Measurements from ENCODE around the gene ABCA7.

The ABCA7 gene

GRCh38 chr19:1055886-1056620 lies 16.1 kb downstream of the ABCA7 start:
- no peak for DNase-seq (ENCODE audit: low read depth)

DNA sequence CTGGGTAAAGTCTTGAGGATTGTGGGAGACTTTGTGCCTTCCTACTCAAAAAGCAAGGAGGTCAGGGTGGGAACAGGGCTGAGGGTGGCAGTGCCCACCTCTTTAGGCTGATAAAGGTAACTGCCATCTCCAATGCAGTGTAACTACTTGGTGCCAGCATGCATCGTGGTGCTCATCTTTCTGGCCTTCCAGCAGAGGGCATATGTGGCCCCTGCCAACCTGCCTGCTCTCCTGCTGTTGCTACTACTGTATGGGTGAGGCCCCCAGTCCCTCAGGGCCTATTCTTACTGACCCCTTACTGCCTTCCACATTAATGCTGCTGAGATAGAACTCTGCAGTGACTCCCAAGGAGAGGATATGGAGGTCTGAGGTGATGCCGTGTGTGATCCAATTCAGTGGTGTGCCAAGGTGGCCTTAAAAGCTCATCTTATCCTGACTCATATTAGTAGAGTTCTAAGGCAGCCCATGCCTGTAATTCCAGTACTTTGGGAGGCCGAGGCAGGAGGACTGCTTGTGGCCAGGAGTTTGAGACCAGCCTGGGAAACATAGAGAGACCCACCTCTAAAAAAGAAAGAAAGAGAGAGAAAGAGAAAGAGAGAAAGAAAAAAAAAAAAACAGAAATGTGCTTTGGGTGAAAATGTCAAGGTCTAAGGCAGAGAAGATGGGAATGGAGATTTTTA lies 17.4 kb downstream of the ABCA7 start:
- no peak for DNase-seq (ENCODE audit: low read depth)

DNA sequence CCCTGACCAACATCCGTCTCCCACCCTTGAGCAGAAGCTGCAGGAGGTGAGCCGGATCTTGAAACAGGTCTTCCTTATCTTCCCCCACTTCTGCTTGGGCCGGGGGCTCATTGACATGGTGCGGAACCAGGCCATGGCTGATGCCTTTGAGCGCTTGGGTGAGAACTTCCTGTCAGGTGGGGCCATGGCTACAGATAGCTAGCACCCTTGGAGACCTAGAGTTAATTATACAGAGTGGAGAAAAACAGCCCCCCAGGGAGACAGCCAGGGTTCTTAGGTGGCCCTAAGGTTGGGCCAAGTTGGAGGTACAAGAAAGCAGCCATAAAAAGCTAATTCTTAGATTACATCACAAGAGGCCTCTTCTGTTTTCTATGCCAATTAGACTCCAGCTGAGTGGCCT lies 18.2 kb downstream of the ABCA7 start:
- no peak for DNase-seq (ENCODE audit: low read depth)

DNA sequence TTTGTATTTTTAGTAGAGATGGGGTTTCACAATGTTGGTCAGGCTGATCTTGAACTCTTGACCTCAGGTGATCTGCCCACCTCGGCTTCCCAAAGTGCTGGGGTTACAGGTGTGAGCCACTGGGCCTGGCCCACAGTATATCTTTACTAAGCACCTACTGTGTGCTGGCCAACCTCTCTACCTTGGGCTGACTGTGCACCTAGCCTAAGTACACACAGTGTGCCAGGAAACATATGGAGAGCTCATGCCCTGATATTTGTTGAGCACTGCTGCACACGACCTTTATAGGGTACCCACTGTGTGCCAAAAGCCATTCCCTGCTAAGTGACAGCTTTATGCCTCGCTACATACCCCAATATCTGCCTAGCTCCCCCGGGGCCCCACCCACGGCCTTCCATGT lies 20.8 kb downstream of the ABCA7 start:
- DNase-seq (ENCODE audit: low read depth) = no peak

- DNase-seq (ENCODE audit: low read depth) = no peak
Observed at GRCh38 chr19:1061987-1062386, 22.1 kb downstream of the ABCA7 start.

DNA sequence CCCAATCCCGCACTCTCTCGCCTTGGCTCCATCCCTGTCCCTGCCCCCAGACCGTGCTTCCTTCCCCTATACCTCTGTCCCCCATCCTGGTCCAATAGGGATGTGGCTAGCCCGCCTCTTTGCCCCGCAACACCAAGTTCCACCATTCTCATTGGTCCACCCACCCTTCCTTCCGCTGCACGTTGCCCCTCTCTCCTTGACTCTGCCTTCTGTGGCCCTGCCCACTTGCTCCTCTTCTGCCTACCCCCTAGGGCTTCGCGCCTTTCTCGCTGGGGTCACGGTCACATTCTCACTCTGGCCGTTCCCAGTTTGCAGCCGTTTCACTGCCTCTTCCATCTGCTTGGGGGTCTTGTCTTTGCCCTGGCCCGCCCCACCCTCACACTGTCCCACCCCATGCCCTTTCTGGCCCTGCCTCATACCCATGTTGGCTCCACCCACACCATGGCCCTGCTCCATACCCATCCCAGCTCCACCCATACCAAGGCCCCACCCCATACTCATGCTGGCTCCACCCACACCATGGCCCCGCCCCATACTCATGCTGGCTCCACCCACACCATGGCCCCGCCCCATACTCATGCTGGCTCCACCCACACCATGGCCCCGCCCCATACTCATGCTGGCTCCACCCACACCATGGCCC lies 22.6 kb downstream of the ABCA7 start:
- no peak for DNase-seq (ENCODE audit: low read depth)

DNA sequence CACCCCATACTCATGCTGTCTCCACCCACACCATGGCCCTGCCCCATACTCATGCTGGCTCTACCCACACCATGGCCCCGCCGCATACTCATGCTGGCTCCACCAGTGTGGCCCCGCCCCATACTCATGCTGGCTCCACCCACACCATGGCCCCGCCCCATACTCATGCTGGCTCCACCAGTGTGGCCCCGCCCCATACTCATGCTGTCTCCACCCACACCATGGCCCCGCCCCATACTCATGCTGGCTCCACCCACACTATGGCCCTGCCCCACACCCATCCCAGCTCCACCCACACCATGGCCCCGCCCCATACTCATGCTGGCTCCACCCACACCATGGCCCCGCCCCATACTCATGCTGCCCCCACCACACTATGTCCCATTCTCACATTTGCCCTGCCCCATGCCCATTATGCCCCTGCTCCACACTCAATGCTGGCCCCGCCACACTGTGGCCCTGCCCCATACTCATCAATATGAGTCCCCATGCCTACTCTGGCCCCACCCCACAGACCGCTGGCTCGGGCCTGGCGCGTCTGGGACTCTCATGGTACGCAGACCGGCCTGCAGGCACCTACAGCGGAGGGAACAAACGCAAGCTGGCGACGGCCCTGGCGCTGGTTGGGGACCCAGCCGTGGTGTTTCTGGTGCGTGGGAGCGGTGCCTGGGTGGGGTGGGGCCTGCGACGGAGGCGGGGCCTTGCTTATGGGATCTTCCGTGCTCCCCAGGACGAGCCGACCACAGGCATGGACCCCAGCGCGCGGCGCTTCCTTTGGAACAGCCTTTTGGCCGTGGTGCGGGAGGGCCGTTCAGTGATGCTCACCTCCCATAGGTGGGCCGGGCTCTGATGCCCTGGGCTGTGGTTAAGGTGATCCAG lies 23.4 kb downstream of the ABCA7 start:
- no peak for DNase-seq (ENCODE audit: low read depth)

- no peak for DNase-seq (ENCODE audit: low read depth)
Observed at GRCh38 chr19:1063909-1064660, 24.2 kb downstream of the ABCA7 start.

DNA sequence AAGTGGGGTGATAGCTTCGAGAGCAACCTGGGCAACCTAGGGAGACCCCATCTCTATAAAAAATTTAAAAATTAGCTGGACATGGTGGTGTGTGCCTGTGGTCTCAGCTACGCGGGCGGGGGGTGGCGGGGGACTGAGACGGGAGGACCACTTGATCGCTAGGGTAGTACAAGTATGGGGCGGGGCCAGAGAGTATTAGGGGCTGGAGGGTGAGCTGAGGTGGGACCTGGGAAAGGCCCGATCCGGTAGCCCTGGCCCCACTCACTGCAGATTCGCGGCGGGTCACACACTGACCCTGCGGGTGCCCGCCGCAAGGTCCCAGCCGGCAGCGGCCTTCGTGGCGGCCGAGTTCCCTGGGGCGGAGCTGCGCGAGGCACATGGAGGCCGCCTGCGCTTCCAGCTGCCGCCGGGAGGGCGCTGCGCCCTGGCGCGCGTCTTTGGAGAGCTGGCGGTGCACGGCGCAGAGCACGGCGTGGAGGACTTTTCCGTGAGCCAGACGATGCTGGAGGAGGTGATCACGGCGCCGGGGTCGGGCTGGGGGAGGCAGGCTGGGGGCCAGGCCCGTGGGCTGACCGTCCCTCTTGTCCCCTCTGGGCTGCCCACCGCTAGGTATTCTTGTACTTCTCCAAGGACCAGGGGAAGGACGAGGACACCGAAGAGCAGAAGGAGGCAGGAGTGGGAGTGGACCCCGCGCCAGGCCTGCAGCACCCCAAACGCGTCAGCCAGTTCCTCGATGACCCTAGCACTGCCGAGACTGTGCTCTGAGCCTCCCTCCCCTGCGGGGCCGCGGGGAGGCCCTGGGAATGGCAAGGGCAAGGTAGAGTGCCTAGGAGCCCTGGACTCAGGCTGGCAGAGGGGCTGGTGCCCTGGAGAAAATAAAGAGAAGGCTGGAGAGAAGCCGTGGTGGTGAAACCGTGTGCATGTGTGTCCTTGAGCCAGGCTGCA lies 25.0 kb downstream of the ABCA7 start:
- no peak for DNase-seq (ENCODE audit: low read depth)

GRCh38 chr19:1065606-1066109 lies 25.8 kb downstream of the ABCA7 start:
- no peak for DNase-seq (ENCODE audit: low read depth)

GRCh38 chr19:1066251-1066747 lies 26.4 kb downstream of the ABCA7 start:
- DNase-seq (ENCODE audit: low read depth) = no peak

DNA sequence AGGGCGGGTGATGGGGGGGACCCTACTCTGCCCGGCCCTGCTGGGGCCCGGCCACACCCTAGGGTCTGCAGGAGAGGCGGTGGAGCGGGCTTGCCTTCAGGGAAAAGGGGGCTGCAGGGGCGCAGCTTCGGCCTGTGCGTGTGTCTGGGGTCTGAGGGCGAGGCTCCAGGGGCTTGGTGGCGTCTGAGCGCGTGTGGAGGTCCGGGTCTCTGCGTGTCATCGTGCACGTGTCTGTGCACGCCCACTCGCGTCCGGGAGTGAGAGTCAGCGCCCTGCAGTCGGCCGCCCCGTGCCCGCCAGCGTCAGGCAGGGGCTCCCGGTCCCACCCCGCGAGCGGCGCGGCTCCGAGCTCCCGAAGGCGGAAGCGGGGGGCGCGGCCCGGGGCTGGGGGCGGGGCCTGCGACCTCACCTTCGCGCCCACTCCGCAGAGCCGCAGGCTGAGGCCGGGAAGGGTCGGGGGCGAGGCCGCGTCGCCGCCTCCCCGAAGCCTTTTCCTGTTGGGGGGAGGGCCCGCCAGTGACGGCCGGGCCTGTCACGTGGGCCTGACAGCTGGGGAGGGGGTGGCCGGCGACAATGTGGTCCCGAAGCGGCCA lies 26.9 kb downstream of the ABCA7 start, which contains the start of gene ARHGAP45:
Gene ARHGAP45, plus strand, starts transcription at position 420 of the 593 bp plus-strand sequence. CDS start 239 bp downstream, outside the sequence.
- no peak for DNase-seq (ENCODE audit: low read depth)

- DNase-seq (ENCODE audit: low read depth) = no peak
Observed at GRCh38 chr19:1067341-1067957, 27.5 kb downstream of the ABCA7 start.

DNA sequence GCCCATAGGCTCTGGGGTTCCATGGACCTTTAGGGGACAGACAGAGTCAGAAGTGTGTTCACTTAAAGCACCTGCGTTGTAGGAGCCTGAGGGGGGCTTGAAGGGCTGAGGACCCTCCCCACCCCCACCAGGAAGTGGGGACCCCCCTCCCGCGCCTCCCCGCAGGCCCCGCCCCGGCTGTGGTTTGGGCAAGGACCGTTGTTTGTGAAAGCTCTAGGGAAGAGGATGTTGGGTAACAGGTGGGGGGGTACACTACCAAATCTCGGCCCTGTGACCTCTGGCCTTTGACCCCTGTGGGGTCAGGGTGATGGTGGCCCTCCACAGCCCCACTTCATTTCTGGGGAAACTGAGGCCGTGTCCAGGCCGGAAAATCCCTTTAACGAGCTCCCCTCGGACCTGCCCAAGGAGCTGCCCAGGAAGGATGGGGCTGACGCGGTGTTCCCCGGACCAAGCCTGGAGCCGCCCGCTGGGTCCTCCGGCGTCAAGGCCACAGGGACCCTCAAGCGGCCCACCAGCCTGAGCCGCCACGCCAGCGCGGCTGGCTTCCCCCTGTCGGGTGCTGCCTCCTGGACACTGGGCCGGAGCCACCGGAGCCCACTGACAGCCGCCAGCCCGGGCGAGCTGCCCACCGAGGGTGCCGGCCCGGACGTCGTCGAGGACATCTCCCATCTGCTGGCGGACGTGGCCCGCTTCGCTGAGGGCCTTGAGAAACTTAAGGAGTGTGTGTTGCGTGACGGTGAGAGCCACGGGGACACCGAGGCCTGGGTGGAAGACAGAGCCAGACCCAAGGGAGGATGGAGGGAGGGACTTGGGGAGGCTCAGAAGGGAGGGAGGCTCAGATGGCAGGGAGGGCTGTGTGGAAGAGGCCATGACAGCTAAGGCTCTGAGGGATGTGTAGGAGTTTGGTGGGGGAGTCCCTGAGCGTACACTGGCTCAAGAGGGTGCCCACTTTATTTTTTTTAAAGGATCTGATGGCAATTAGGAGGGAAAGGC lies 28.4 kb downstream of the ABCA7 start:
- no peak for DNase-seq (ENCODE audit: low read depth)

DNA sequence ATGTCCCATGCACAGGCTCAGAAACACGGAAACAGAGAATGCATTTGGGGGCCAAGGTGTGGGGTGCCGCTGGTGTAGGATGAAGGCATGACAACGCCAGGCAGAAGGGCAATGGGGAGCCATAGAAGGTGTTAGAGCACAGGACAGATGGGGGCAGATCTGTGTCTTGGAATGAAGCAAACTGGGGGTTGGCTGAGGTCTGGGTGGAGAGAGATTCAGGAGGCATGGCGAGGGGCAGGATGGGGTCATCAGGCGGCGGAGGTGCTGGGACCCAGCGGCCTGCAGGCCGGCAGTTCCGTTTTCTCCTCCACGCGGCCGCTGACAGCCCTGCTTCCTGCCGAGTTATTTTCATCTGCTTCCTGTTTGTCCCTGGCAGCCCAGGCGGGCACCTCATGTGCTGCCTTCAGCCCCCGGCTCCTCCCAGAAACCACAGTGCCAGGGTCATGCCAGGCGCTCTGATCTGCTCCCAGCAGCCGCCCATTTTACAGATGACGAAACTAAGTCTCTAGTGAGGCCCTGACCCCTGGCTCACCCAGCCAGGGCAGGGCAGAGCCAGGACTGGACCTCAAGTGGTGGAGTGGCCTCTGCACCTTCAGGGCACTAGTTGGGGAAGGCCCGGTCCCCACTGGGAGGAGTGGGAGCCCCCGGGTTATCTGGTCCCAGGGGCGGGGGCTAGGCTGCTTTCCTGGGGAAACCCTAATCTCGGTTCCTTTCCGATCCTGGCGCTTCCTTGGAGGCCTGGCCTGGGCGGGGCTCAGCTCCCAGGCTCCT lies 29.3 kb downstream of the ABCA7 start:
- no peak for DNase-seq (ENCODE audit: low read depth)

DNA sequence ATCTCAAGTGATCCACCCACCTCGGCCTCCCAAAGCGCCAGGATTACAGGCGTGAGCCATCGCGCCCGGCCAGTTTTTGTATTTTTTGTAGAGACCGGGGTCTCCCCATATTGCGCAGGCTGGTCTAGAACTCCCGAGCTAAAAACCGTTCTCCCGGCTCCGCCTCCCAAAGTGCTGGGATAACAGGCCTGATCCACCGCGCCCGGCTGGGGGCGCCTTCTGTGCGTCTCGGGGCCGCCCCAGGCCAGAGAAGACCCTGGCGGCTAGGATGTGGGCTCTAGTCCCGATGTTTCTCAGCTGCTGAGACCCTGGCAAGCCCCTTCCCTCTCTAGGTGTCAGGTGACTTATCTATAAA lies 30.6 kb downstream of the ABCA7 start:
- no peak for DNase-seq (ENCODE audit: low read depth)
